GM21360 (cell line): Measurements from ENCODE around the gene NBEAL2.
"Not testable (repeated sequence)": the region's sequence is repeated elsewhere in the genome, so short reads cannot be mapped to it uniquely, and the experiment has no call there.

Experiments used
- ATAC-seq: cut with Tn5 transposase; IDR thresholded peaks from one replicate; pipeline ENCODE4 v1.9.1; 2021; ENCODE audit warnings: mild to moderate bottlenecking, moderate library complexity; ENCODE audit not compliant: unreplicated experiment

NBEAL2 gene

DNA sequence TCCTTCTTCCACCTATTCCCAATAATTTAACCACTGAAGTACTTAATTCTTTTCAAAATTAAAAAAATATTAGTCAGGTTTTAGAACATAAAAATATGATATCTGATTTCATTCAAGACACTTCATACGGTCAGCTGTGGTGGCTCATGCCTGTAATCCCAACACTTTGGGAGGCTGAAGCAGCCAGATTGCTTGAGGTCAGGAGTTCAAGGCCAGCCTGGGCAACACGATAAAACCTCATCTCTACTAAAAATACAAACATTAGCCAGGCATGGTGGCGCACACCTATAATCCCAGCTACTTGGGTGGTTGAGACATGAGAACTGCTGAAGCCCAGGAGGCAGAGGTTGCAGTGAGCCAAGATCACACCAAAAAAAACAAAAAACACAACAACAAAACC lies 56.7 kb downstream of the NBEAL2 start:
- ATAC-seq, result no peak

DNA sequence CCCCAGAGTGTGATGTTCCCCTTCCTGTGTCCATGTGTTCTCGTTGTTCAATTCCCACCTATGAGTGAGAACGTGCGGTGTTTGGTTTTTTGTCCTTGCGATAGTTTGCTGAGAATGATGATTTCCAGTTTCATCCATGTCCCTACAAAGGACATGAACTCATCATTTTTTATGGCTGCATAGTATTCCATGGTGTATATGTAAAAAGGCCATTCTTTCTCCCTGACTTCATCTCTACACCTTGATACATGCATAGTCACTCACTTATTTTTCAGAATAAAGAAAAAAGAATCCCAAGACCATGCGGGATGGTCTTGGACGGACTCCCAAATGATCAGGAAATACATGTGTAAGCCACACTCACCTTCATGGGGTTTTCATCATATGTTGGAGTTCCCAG lies 57.8 kb downstream of the NBEAL2 start:
- ATAC-seq, result not testable (repeated sequence)

DNA sequence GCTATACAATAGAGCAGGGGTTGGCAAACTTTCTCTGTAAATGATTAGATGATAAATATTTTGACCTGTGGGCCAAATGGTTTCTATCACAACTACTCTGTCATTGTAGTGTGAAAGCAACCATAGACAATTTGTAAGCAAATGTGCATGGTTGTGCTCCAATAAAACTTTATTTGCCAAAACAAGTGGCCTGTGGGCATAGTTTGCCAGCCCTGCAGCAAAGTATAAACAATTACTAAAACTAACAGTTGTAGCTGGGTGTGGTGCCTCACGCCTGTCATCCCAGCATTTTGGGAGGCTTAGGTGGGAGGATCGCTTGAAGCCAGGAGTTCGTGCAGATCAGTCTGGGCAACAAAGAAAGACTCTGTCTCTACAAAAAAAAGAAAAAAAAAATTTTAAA lies 61.6 kb downstream of the NBEAL2 start:
- ATAC-seq, result no peak

DNA sequence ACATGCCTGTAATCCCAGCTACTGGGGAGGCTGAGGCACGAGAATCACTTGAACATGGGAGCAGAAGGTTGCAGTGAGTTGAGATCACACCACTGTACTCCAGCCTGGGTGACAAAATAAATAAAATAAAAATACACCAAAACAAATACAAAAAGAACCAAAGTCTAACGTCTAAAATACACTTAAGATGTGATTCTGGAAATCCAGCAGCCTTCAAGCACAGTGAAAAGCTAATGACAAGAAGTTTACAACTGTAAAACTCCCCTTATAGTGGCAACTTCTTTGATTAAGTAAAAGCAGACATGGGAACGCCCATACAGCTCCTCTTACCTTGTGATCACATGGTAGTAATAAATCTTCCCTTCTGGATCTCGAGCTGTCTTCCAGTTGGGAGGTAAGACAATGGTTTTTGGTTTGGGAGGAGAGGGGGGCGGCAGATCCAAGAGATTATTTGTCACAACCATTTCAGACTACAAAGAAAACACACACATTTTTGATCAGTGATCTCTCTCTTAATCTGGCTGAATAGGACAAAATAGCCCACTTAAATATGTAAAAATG lies 62.8 kb downstream of the NBEAL2 start:
- ATAC-seq, result no peak

GRCh38 chr3:47047069-47047468 lies 67.6 kb downstream of the NBEAL2 start:
- no peak for ATAC-seq

DNA sequence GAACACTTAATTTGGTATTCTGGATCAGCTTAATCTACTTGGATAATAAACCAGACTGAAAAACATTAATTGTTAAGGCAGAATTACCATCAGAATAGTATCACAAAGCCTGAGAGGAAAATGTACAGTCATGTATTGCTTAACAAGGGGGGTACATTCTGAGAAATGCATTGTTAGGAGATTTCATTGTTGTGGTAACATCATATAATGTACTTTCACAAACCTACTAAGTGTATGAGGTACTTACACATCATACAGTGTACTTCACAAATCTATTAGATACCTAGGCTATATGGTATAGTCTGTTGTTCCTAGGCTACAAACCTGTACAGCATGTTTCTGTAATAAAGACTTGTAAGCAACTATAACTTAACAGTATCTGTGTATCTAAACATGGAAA lies 68.2 kb downstream of the NBEAL2 start:
- no peak for ATAC-seq

- ATAC-seq, result no peak
Observed at GRCh38 chr3:47054412-47054811, 74.9 kb downstream of the NBEAL2 start.

- ATAC-seq, result no peak
Observed at GRCh38 chr3:47056705-47057104, 77.2 kb downstream of the NBEAL2 start.

GRCh38 chr3:47057212-47057671 lies 77.8 kb downstream of the NBEAL2 start:
- ATAC-seq, result no peak
